IPS DF 4.7 (cell line): ENCODE data around the gene LBP.
"Not testable (repeated sequence)": the region's sequence is repeated elsewhere in the genome, so short reads cannot be mapped to it uniquely, and the experiment has no call there.

Source experiments
- DNase-seq: peaks from one replicate; pipeline ENCODE4 v3.0.0-alpha.2; 2013; ENCODE audit warnings: low spot score; ENCODE audit errors: extremely low read depth

LBP gene

GRCh38 chr20:38395751-38396395, 49.6 kb downstream of the LBP start:
- not testable (repeated sequence) for DNase-seq

- no peak for DNase-seq
Observed at GRCh38 chr20:38402089-38402488, 55.8 kb downstream of the LBP start.

GRCh38 chr20:38402816-38403215, 56.5 kb downstream of the LBP start:
- DNase-seq: no peak

- DNase-seq: no peak
Observed at GRCh38 chr20:38404016-38404415, 57.7 kb downstream of the LBP start.

- no peak for DNase-seq
Observed at GRCh38 chr20:38405132-38405531, 58.9 kb downstream of the LBP start.

- no peak for DNase-seq
Observed at GRCh38 chr20:38406476-38406875, 60.2 kb downstream of the LBP start.

GRCh38 chr20:38407321-38407720, 61.0 kb downstream of the LBP start:
- DNase-seq: no peak

- DNase-seq: not testable (repeated sequence)
Observed at GRCh38 chr20:38407822-38408221, 61.5 kb downstream of the LBP start.

- no peak for DNase-seq
Observed at GRCh38 chr20:38412877-38413577, 66.7 kb downstream of the LBP start.

- no peak for DNase-seq
Observed at GRCh38 chr20:38414769-38415450, 68.6 kb downstream of the LBP start.

GRCh38 chr20:38418509-38419204, 72.4 kb downstream of the LBP start:
- no peak for DNase-seq

- no peak for DNase-seq
Observed at GRCh38 chr20:38420388-38421085, 74.3 kb downstream of the LBP start.

- no peak for DNase-seq
Observed at GRCh38 chr20:38421915-38422314, 75.6 kb downstream of the LBP start.

GRCh38 chr20:38423541-38423940, 77.3 kb downstream of the LBP start:
- no peak for DNase-seq

GRCh38 chr20:38424401-38424800, 78.1 kb downstream of the LBP start:
- no peak for DNase-seq

- DNase-seq: no peak
Observed at GRCh38 chr20:38426006-38426897, 80.0 kb downstream of the LBP start.
